Testis (tissue), 2 donors: Measurements from ENCODE around the gene DHCR7.

Experiments
- POLR2A ChIP-seq: fragments of 450-650 bp; IDR thresholded peaks from one replicate; pipeline ENCODE4 v1.6.1; 2017; ENCODE audit warnings: antibody characterized with exemption, mild to moderate bottlenecking, moderate library complexity
- TF ChIP-seq, protein P1 (sequence below), 3 experiments: fragments of 450-650 bp in 2 of 3; fragments of 200-600 bp in 1 of 3; sonication (generic) in 1 of 3; IDR thresholded peaks; one replicate each; pipeline ENCODE4 v1.5.1; 2016 to 2019; ENCODE audit warnings: antibody characterized with exemption in 3 of 3, mild to moderate bottlenecking in 2 of 3, moderate library complexity in 1 of 3

DNA sequence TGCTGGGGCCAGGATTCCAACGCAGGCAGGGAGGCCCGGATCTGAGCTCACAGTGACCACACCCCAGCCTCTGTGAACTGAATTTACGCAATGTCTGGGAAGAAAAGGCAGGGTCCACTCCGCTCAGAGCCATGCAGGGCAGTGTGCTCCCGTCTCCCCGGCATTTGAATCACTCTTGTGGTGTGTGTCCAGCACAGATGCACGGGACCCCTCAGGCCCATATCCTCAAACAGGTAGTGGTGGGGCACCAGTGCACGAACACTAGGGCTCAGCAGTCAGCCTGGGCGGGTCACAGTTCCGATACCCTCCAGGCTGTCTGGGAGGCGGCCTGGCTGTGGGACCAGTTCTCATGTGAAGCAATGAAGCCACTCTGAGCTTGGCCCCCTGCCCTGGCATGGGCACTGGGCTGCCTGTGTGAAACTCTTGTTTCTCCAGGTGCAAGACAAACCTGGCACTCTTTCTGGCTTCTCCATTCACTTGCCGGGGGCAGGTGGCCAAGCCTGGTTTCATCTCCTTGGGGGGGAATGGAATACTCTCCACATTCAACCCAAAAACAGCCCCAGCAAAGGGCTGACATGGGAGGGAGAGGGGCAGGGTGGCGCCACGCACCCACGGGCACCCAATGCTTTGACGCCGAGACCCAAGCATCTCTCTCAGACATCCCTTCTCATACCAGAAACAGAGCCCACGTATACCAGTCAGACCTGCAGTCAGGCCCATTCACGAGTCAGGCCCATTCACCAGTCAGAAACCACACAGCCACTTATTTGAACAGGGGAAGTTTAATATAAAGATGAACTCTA lies 14.3 kb downstream of the DHCR7 start:
- TF ChIP-seq, protein P1, sequence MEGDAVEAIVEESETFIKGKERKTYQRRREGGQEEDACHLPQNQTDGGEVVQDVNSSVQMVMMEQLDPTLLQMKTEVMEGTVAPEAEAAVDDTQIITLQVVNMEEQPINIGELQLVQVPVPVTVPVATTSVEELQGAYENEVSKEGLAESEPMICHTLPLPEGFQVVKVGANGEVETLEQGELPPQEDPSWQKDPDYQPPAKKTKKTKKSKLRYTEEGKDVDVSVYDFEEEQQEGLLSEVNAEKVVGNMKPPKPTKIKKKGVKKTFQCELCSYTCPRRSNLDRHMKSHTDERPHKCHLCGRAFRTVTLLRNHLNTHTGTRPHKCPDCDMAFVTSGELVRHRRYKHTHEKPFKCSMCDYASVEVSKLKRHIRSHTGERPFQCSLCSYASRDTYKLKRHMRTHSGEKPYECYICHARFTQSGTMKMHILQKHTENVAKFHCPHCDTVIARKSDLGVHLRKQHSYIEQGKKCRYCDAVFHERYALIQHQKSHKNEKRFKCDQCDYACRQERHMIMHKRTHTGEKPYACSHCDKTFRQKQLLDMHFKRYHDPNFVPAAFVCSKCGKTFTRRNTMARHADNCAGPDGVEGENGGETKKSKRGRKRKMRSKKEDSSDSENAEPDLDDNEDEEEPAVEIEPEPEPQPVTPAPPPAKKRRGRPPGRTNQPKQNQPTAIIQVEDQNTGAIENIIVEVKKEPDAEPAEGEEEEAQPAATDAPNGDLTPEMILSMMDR (IDR thresholded peaks at IDR 0.05) = no peak
- TF ChIP-seq POLR2A = no peak
